Right lung (tissue), 5 donors: ENCODE results near the gene MCTS1. TPM values are rescaled to one million over a fixed set of nuclear protein-coding genes. Genes with fewer than 3 reads are reported as not detected.
A peak's percentile ranks its signal among the peaks of the same experiment; 100 is the strongest.
"Not testable (repeated sequence)": the region's sequence is repeated elsewhere in the genome, so short reads cannot be mapped to it uniquely, and the experiment has no call there.

Source experiments
- DNase-seq, 2 donors: peaks; one replicate each; pipeline ENCODE4 v3.0.0-alpha.2; 2013
- polyA plus RNA-seq, 5 donors: library from polyadenylated mRNA; unstranded; fragments of 120-200 nt; gene quantifications; one replicate each; pipeline versions ENCODE4 v1.2.1 to v1.2.3, GENCODE V29; 2013; ENCODE audit warnings: inconsistent platforms in 1 of 5, low replicate concordance in 1 of 5; ENCODE audit not compliant: insufficient read length in 5 of 5, insufficient read depth in 1 of 5

Gene MCTS1
- polyA plus RNA-seq, 5 donors: 50.9 to 63.6 (median 56.6) TPM

GRCh38 chrX:120617996-120618630 is 14.2 kb downstream of the MCTS1 start:
- no peak for DNase-seq

GRCh38 chrX:120625371-120625770 is 21.5 kb downstream of the MCTS1 start:
- DNase-seq: peak; percentile 12 to 24

- peak; percentile 88 for DNase-seq
Observed at GRCh38 chrX:120629667-120630537, 26.0 kb downstream of the MCTS1 start, which contains the start of gene C1GALT1C1. TSS of gene C1GALT1C1 (minus strand) at chrX:120630054. CDS start at chrX:120627166, 2,888 bp downstream.

GRCh38 chrX:120638619-120639018 is 34.7 kb downstream of the MCTS1 start:
- DNase-seq: no peak

- DNase-seq: no peak
Observed at GRCh38 chrX:120642871-120643270, 39.0 kb downstream of the MCTS1 start.

- no peak for DNase-seq
Observed at GRCh38 chrX:120647127-120647526, 43.2 kb downstream of the MCTS1 start.

GRCh38 chrX:120652256-120652655 is 48.4 kb downstream of the MCTS1 start:
- DNase-seq: not testable (repeated sequence)

GRCh38 chrX:120653000-120653399 is 49.1 kb downstream of the MCTS1 start:
- no peak for DNase-seq

- no peak for DNase-seq
Observed at GRCh38 chrX:120660637-120661036, 56.7 kb downstream of the MCTS1 start.

Other genes starting within 250 kb of the MCTS1 start
- gene ATP1B4, start 242.0 kb upstream of the MCTS1 start, polyA plus RNA-seq: 1 to 10 TPM in 1 of 5 donors, under 1 TPM in 3, not detected in 1; 0.04 to 7.7 (median 0.21) TPM
- gene LAMP2, start 134.8 kb upstream of the MCTS1 start, polyA plus RNA-seq: 10 to 100 TPM; 76.4 to 96.8 (median 93.9) TPM
- 10 to 100 TPM; 48.0 to 79.7 (median 73.0) TPM for gene CUL4B, start 43.1 kb upstream of the MCTS1 start, polyA plus RNA-seq
- 10 to 100 TPM; 20.1 to 26.0 (median 22.8) TPM for gene C1GALT1C1, start 26.0 kb downstream of the MCTS1 start, polyA plus RNA-seq